ENCODE measurements around the gene ZNF830.

DNA sequence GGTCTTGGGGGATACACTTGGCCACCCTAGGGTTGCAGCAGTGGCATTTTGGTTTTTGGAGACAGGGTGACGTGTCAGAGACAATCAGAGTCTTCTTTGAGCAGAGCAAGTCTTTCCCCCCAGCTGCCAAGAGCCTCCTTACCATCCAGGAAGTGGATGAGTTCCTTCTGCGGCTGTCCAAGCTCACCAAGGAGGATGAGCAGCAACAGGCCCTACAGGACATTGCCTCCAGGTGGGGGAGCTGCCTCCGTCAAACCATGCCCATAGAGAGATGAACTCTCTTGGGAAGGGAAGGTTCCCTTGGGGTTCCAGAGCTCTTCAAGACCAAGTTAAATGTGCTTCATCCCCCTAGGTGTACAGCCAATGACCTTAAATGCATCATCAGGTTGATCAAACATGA, 30.3 kb downstream of the ZNF830 start:
- no peak for TF ChIP-seq POLR2A (IDR thresholded peaks at IDR 0.05)
- TF ChIP-seq, protein P1, sequence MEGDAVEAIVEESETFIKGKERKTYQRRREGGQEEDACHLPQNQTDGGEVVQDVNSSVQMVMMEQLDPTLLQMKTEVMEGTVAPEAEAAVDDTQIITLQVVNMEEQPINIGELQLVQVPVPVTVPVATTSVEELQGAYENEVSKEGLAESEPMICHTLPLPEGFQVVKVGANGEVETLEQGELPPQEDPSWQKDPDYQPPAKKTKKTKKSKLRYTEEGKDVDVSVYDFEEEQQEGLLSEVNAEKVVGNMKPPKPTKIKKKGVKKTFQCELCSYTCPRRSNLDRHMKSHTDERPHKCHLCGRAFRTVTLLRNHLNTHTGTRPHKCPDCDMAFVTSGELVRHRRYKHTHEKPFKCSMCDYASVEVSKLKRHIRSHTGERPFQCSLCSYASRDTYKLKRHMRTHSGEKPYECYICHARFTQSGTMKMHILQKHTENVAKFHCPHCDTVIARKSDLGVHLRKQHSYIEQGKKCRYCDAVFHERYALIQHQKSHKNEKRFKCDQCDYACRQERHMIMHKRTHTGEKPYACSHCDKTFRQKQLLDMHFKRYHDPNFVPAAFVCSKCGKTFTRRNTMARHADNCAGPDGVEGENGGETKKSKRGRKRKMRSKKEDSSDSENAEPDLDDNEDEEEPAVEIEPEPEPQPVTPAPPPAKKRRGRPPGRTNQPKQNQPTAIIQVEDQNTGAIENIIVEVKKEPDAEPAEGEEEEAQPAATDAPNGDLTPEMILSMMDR (IDR thresholded peaks at IDR 0.05) = no peak

Data from ovary (tissue), 3 donors.